WTC11 (cell line): Measurements from ENCODE around the gene KIF21A.

Source experiments
- ATF1 ChIP-seq: sonication (generic); formaldehyde crosslinking; IDR thresholded peaks from 2 replicates; pipeline ENCODE4 v1.8.1; 2023; ENCODE audit warnings: mild to moderate bottlenecking, moderate library complexity, missing genetic modification reagents
- RELA ChIP-seq: sonication (generic); formaldehyde crosslinking; IDR thresholded peaks from 2 replicates; pipeline ENCODE4 v1.8.1; 2022; ENCODE audit warnings: missing genetic modification reagents, mild to moderate bottlenecking, borderline replicate concordance
- TP53 ChIP-seq: sonication (generic); formaldehyde crosslinking; IDR thresholded peaks from 2 replicates; pipeline ENCODE4 v1.8.1; 2023; ENCODE audit warnings: mild to moderate bottlenecking, missing genetic modification reagents
- ZNF121 ChIP-seq: sonication (generic); formaldehyde crosslinking; IDR thresholded peaks from 2 replicates; pipeline ENCODE4 v1.8.0; 2023; ENCODE audit warnings: missing genetic modification reagents
- TF ChIP-seq, protein P1 (sequence below): fragments of 200-600 bp; IDR thresholded peaks from 2 replicates; pipeline ENCODE4 v1.8.0; 2022; ENCODE audit warnings: antibody characterized with exemption
- TF ChIP-seq, protein P2 (sequence below): sonication (generic); formaldehyde crosslinking; IDR thresholded peaks from 2 replicates; pipeline ENCODE4 v1.8.1; 2023; ENCODE audit warnings: mild to moderate bottlenecking, missing genetic modification reagents, moderate library complexity
- TF ChIP-seq, protein P3 (sequence below): sonication (generic); formaldehyde crosslinking; IDR thresholded peaks from 2 replicates; pipeline ENCODE4 v1.8.1; 2023; ENCODE audit warnings: mild to moderate bottlenecking, moderate library complexity, missing genetic modification reagents

DNA sequence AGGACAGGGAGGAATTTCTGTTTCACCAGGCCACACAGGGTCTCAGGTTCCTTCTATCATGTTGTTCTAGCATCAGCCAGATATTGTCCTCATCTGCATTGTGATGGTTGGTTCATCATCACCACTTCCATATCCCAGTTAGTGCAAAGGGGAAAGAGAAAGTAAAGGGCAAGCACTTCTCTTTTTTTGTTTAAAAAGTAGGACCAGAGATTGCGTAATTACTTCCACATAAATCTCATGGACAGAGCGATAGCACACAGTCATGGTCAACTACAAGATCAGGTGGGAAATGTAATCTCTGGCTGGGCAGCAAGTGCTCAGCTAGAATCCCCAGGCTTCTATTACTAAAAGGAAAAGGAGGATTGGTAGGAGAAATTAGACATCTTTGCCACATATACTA, 155.1 kb downstream of the KIF21A start:
- no peak for TF ChIP-seq ATF1 (CRISPR knock-in tag)
- TF ChIP-seq RELA (CRISPR knock-in tag) = no peak
- TF ChIP-seq, protein P1, sequence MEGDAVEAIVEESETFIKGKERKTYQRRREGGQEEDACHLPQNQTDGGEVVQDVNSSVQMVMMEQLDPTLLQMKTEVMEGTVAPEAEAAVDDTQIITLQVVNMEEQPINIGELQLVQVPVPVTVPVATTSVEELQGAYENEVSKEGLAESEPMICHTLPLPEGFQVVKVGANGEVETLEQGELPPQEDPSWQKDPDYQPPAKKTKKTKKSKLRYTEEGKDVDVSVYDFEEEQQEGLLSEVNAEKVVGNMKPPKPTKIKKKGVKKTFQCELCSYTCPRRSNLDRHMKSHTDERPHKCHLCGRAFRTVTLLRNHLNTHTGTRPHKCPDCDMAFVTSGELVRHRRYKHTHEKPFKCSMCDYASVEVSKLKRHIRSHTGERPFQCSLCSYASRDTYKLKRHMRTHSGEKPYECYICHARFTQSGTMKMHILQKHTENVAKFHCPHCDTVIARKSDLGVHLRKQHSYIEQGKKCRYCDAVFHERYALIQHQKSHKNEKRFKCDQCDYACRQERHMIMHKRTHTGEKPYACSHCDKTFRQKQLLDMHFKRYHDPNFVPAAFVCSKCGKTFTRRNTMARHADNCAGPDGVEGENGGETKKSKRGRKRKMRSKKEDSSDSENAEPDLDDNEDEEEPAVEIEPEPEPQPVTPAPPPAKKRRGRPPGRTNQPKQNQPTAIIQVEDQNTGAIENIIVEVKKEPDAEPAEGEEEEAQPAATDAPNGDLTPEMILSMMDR = no peak
- TF ChIP-seq, protein P2, sequence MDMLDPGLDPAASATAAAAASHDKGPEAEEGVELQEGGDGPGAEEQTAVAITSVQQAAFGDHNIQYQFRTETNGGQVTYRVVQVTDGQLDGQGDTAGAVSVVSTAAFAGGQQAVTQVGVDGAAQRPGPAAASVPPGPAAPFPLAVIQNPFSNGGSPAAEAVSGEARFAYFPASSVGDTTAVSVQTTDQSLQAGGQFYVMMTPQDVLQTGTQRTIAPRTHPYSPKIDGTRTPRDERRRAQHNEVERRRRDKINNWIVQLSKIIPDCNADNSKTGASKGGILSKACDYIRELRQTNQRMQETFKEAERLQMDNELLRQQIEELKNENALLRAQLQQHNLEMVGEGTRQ (CRISPR knock-in tag) = no peak
- no peak for TF ChIP-seq ZNF121 (CRISPR knock-in tag)
- TF ChIP-seq TP53 (CRISPR knock-in tag) = no peak
- TF ChIP-seq, protein P3, sequence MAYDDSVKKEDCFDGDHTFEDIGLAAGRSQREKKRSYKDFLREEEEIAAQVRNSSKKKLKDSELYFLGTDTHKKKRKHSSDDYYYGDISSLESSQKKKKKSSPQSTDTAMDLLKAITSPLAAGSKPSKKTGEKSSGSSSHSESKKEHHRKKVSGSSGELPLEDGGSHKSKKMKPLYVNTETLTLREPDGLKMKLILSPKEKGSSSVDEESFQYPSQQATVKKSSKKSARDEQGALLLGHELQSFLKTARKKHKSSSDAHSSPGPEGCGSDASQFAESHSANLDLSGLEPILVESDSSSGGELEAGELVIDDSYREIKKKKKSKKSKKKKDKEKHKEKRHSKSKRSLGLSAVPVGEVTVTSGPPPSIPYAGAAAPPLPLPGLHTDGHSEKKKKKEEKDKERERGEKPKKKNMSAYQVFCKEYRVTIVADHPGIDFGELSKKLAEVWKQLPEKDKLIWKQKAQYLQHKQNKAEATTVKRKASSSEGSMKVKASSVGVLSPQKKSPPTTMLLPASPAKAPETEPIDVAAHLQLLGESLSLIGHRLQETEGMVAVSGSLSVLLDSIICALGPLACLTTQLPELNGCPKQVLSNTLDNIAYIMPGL (CRISPR knock-in tag) = no peak
